PFSK-1 (cell line): ENCODE measurements around the gene ZNF598.

Experiments used
- FOXP2 ChIP-seq: optimal IDR thresholded peaks from 2 replicates; pipeline ENCODE3; 2011; ENCODE audit warnings: borderline replicate concordance, control low read depth, inconsistent platforms; ENCODE audit not compliant: insufficient read depth; ENCODE audit errors: extremely low read length, extremely low read depth
- POLR2AphosphoS5 ChIP-seq: IDR thresholded peaks from 2 replicates; pipeline ENCODE4 v1.6.1; 2012; ENCODE audit warnings: low read depth, mild to moderate bottlenecking, control low read depth, low read length, moderate library complexity
- REST ChIP-seq, 2 experiments: IDR thresholded peaks; 2 replicates each; pipeline versions ENCODE4 v1.6.1 to v1.8.0; 2011 to 2012; ENCODE audit warnings: low read depth in 2 of 2, low read length in 2 of 2, control low read depth in 1 of 2, inconsistent platforms in 1 of 2, mild to moderate bottlenecking in 1 of 2, moderate library complexity in 1 of 2; ENCODE audit not compliant: insufficient read depth in 1 of 2
- SIN3A ChIP-seq: IDR thresholded peaks from 2 replicates; pipeline ENCODE4 v1.6.1; 2012; ENCODE audit warnings: mild to moderate bottlenecking, low read length, moderate library complexity, borderline replicate concordance; ENCODE audit not compliant: insufficient read depth
- TAF1 ChIP-seq: IDR thresholded peaks from 2 replicates; pipeline ENCODE4 v1.6.1; 2012; ENCODE audit warnings: low read length, control low read depth, borderline replicate concordance; ENCODE audit not compliant: insufficient read depth

The ZNF598 gene

GRCh38 chr16:2002406-2003230, 7.0 kb downstream of the ZNF598 start:
- TF ChIP-seq TAF1 (no peak), REST (IDR thresholded peaks at IDR 0.05; ENCODE audit: insufficient read depth in 1 of 2, low read depth in 2 of 2, low read length in 2 of 2) (no peak), POLR2AphosphoS5 (no peak), SIN3A (no peak), FOXP2 (no peak)

GRCh38 chr16:2001456-2002355, 7.9 kb downstream of the ZNF598 start:
- TF ChIP-seq FOXP2 (no peak), REST (IDR thresholded peaks at IDR 0.05; ENCODE audit: insufficient read depth in 1 of 2, low read depth in 2 of 2, low read length in 2 of 2) (no peak), POLR2AphosphoS5 (no peak), TAF1 (no peak), SIN3A (no peak)

- TF ChIP-seq SIN3A = no peak
- no peak for TF ChIP-seq TAF1
- TF ChIP-seq POLR2AphosphoS5 = no peak
- no peak for TF ChIP-seq REST (IDR thresholded peaks at IDR 0.05; ENCODE audit: insufficient read depth in 1 of 2, low read depth in 2 of 2, low read length in 2 of 2)
- TF ChIP-seq FOXP2 = no peak
Measured at GRCh38 chr16:2001035-2001434, 8.6 kb downstream of the ZNF598 start.

GRCh38 chr16:1999866-2000514, 9.6 kb downstream of the ZNF598 start:
- no peak for TF ChIP-seq TAF1
- no peak for TF ChIP-seq SIN3A
- no peak for TF ChIP-seq REST (IDR thresholded peaks at IDR 0.05; ENCODE audit: insufficient read depth in 1 of 2, low read depth in 2 of 2, low read length in 2 of 2)
- no peak for TF ChIP-seq FOXP2
- no peak for TF ChIP-seq POLR2AphosphoS5
